GM18867 (cell line): ENCODE results near the gene DSC3.

Source experiments
- ATAC-seq: cut with Tn5 transposase; IDR thresholded peaks from one replicate; pipeline ENCODE4 v1.9.1; 2021; ENCODE audit warnings: mild to moderate bottlenecking, moderate library complexity; ENCODE audit not compliant: unreplicated experiment

DSC3 gene

GRCh38 chr18:31042406-31043181 is at the start of gene DSC3:
Gene DSC3, minus strand, starts transcription at chr18:31042742. Its CDS starts 82 bp downstream, at chr18:31042660.
- ATAC-seq, result no peak

GRCh38 chr18:31091350-31091749 is 48.8 kb upstream of the DSC3 start:
- ATAC-seq, result no peak

- no peak for ATAC-seq
These were observed 46.0 kb upstream of the DSC3 start for GRCh38 chr18:31088532-31088931.

GRCh38 chr18:31079973-31080372 is 37.4 kb upstream of the DSC3 start:
- no peak for ATAC-seq

GRCh38 chr18:31077878-31078277 is 35.3 kb upstream of the DSC3 start:
- ATAC-seq, result no peak

- ATAC-seq, result no peak
These were observed 29.6 kb upstream of the DSC3 start for GRCh38 chr18:31072175-31072574.

GRCh38 chr18:31070206-31070605 is 27.7 kb upstream of the DSC3 start:
- ATAC-seq, result no peak

GRCh38 chr18:31066266-31066665 is 23.7 kb upstream of the DSC3 start:
- no peak for ATAC-seq

- ATAC-seq, result no peak
These were observed 22.7 kb upstream of the DSC3 start for GRCh38 chr18:31065036-31065773.

GRCh38 chr18:31064130-31064529 is 21.6 kb upstream of the DSC3 start:
- peak; percentile 81 for ATAC-seq

- peak; percentile 35 for ATAC-seq
These were observed 19.4 kb upstream of the DSC3 start for GRCh38 chr18:31061945-31062344.

GRCh38 chr18:31058897-31059296 is 16.4 kb upstream of the DSC3 start:
- no peak for ATAC-seq

GRCh38 chr18:31057917-31058316 is 15.4 kb upstream of the DSC3 start:
- ATAC-seq, result no peak

GRCh38 chr18:31057051-31057450 is 14.5 kb upstream of the DSC3 start:
- no peak for ATAC-seq

GRCh38 chr18:31056296-31056695 is 13.8 kb upstream of the DSC3 start:
- ATAC-seq, result no peak

- ATAC-seq, result no peak
These were observed 8.1 kb upstream of the DSC3 start for GRCh38 chr18:31050635-31051034.

GRCh38 chr18:31049189-31049588 is 6.6 kb upstream of the DSC3 start:
- no peak for ATAC-seq

GRCh38 chr18:31048216-31048615 is 5.7 kb upstream of the DSC3 start:
- no peak for ATAC-seq

- no peak for ATAC-seq
These were observed 4.4 kb upstream of the DSC3 start for GRCh38 chr18:31046916-31047315.

- ATAC-seq, result no peak
These were observed 3.1 kb upstream of the DSC3 start for GRCh38 chr18:31045599-31045998.

GRCh38 chr18:31044926-31045325 is 2.4 kb upstream of the DSC3 start:
- no peak for ATAC-seq

- no peak for ATAC-seq
These were observed 1.2 kb upstream of the DSC3 start for GRCh38 chr18:31043709-31044108.
